Measurements from ENCODE around the gene BACE2. TPM values are rescaled to one million over a fixed set of nuclear protein-coding genes. Genes with fewer than 3 reads are reported as not detected.
A peak's percentile ranks its signal among the peaks of the same experiment; 100 is the strongest.

BACE2 gene
- total and polyA plus RNA-seq, 2 experiments from 2014 or later = 8.8 to 17.5 TPM

GRCh38 chr21:41128981-41129380 is 39.0 kb upstream of the BACE2 start:
- Histone ChIP-seq H3K4me1 (ENCODE audit: low read depth) (no peaks in the 10 kb centered on the region), H3K27ac (no peak overlapping the region), H3K9me3 (ENCODE audit: low read depth) (no peaks in the 10 kb centered on the region), H3K36me3 (no peaks in the 10 kb centered on the region), H3K4me3 (no peak overlapping the region), H3K27me3 (no peaks in the 10 kb centered on the region)
- no peak for DNase-seq (ENCODE audit: low read depth in 1 of 2, low spot score in 1 of 2)
- no peak for TF ChIP-seq CTCF (IDR thresholded peaks at IDR 0.05; ENCODE audit: low read depth, low read length)

GRCh38 chr21:41130883-41131282 is 37.1 kb upstream of the BACE2 start:
- Histone ChIP-seq H3K4me1 (ENCODE audit: low read depth) (no peaks in the 10 kb centered on the region), H3K36me3 (no peaks in the 10 kb centered on the region), H3K9me3 (ENCODE audit: low read depth) (no peaks in the 10 kb centered on the region), H3K4me3 (no peak overlapping the region), H3K27ac (no peak overlapping the region), H3K27me3 (no peaks in the 10 kb centered on the region)
- no peak for TF ChIP-seq CTCF (IDR thresholded peaks at IDR 0.05; ENCODE audit: low read depth, low read length)
- DNase-seq (ENCODE audit: low read depth in 1 of 2, low spot score in 1 of 2) = no peak

GRCh38 chr21:41133874-41134522 is 34.0 kb upstream of the BACE2 start:
- DNase-seq (ENCODE audit: low read depth in 1 of 2, low spot score in 1 of 2) = peak; percentile 48 to 60
- peak; percentile 65 for TF ChIP-seq CTCF (IDR thresholded peaks at IDR 0.05; ENCODE audit: low read depth, low read length)

GRCh38 chr21:41135746-41136145 is 32.2 kb upstream of the BACE2 start:
- Histone ChIP-seq H3K4me3 (no peak overlapping the region), H3K4me1 (ENCODE audit: low read depth) (no peaks in the 10 kb centered on the region)
- no peak for TF ChIP-seq CTCF (IDR thresholded peaks at IDR 0.05; ENCODE audit: low read depth, low read length)

More at GRCh38 chr21:41133874-41134522, 34.0 kb upstream of the BACE2 start:
- Histone ChIP-seq H3K4me3 (no peak overlapping the region), H3K9me3 (ENCODE audit: low read depth) (no peaks in the 10 kb centered on the region), H3K4me1 (ENCODE audit: low read depth) (no peaks in the 10 kb centered on the region), H3K27ac (no peak overlapping the region), H3K36me3 (no peaks in the 10 kb centered on the region), H3K27me3 (no peaks in the 10 kb centered on the region)

GRCh38 chr21:41136286-41136685 is 31.7 kb upstream of the BACE2 start:
- Histone ChIP-seq H3K4me3 (no peak overlapping the region), H3K36me3 (no peaks in the 10 kb centered on the region), H3K27ac (no peak overlapping the region), H3K27me3 (no peaks in the 10 kb centered on the region), H3K9me3 (ENCODE audit: low read depth) (no peaks in the 10 kb centered on the region), H3K4me1 (ENCODE audit: low read depth) (no peaks in the 10 kb centered on the region)
- DNase-seq (ENCODE audit: low read depth in 1 of 2, low spot score in 1 of 2) = no peak
- no peak for TF ChIP-seq CTCF (IDR thresholded peaks at IDR 0.05; ENCODE audit: low read depth, low read length)

More at GRCh38 chr21:41135746-41136145, 32.2 kb upstream of the BACE2 start:
- Histone ChIP-seq H3K9me3 (ENCODE audit: low read depth) (no peaks in the 10 kb centered on the region), H3K36me3 (no peaks in the 10 kb centered on the region), H3K27ac (no peak overlapping the region), H3K27me3 (no peaks in the 10 kb centered on the region)
- DNase-seq (ENCODE audit: low read depth in 1 of 2, low spot score in 1 of 2) = no peak
